ENCODE results near the gene POGK. TPM values are rescaled to one million over a fixed set of nuclear protein-coding genes. Genes with fewer than 3 reads are reported as not detected.

Gene POGK
- total RNA-seq, 1 donor from 2014 or later = 47.7 TPM

DNA sequence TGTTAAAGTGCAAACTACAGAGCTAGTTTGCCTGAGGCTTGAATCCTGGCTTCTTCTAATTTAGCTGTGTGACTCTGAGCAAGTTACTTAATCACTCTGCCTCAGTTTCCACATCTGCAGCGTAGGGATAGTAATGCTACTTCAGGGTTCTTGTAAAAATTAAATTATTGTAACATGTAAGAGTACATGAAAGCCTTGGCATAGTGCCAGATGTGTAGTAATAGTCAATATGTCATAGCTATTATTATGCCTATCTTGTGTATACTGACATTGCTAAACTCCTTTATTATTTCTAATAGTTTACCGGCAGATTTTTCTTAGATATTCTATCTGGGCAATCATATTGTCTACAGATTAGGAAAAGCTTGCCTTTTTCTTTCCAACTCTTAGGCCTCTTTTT, 43.6 kb downstream of the POGK start:
- Histone ChIP-seq H3K79me2 (ENCODE audit: low read depth) (no peaks in the 10 kb centered on the region), H3K9ac (no peak overlapping the region), H3K27me3 (peaks cover 41% of the 10 kb centered on the region), H2AFZ (replicated peaks) (no peak overlapping the region), H3K27ac (no peak overlapping the region), H4K20me1 (ENCODE audit: low read depth) (no peaks in the 10 kb centered on the region), H3K36me3 (no peaks in the 10 kb centered on the region), H3F3A (ENCODE audit: low read depth) (no peaks in the 10 kb centered on the region), H3K4me3 (no peak overlapping the region), H3K4me1 (no peaks in the 10 kb centered on the region), H3K4me2 (no peak overlapping the region), H3K9me3 (ENCODE audit: low read depth) (no peaks in the 10 kb centered on the region)
- Mint-ChIP-seq H3K4me3 (no peak overlapping the region), H3K9me3 (peaks cover 10% of the 10 kb centered on the region), H3K27ac (no peak overlapping the region), H3K36me3 (no peaks in the 10 kb centered on the region), H3K27me3 (ENCODE audit: insufficient read depth, low read depth) (peaks cover 11% of the 10 kb centered on the region), H3K4me1 (peaks cover 35% of the 10 kb centered on the region)
- DNase-seq (ENCODE audit: low spot score) = no peak
- TF ChIP-seq EZH2 (IDR thresholded peaks at IDR 0.05) (no peak), EZH2phosphoT487 (IDR thresholded peaks at IDR 0.05) (no peak)
- TF ChIP-seq, protein P1, sequence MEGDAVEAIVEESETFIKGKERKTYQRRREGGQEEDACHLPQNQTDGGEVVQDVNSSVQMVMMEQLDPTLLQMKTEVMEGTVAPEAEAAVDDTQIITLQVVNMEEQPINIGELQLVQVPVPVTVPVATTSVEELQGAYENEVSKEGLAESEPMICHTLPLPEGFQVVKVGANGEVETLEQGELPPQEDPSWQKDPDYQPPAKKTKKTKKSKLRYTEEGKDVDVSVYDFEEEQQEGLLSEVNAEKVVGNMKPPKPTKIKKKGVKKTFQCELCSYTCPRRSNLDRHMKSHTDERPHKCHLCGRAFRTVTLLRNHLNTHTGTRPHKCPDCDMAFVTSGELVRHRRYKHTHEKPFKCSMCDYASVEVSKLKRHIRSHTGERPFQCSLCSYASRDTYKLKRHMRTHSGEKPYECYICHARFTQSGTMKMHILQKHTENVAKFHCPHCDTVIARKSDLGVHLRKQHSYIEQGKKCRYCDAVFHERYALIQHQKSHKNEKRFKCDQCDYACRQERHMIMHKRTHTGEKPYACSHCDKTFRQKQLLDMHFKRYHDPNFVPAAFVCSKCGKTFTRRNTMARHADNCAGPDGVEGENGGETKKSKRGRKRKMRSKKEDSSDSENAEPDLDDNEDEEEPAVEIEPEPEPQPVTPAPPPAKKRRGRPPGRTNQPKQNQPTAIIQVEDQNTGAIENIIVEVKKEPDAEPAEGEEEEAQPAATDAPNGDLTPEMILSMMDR (IDR thresholded peaks at IDR 0.05) = no peak

DNA sequence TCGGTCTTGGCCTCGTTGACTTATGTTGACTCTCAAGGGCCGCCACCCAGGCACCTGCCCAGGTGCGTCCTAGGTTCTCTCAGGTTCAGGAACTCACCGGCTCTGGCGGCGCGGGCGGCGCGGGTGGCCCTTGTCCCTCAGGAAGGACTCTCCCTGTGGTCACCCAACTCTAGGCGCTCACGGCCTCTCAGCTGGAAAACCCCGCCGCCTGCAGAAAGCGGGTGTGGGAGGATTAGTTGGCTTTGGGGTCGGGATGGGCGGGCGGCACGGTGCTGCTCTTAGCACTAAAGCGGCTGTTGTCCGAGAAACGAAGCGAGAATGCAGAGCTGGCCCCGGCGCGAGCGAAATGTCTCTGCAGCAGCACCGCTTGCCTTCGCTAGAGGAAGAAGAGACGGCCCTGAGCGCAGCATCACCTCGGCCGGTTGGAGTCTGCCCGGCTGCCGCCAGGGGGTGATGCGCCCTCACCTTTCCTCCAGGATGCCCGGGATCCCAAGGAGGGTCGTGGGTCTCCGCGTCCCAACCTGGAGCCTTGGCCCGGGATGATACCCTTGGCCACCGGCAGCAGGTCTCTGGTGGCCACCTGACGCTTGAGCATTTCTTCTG, 44.9 kb downstream of the POGK start:
- no peaks in the 10 kb centered on the region for H3K36me3 Mint-ChIP-seq
- H3K27me3 Mint-ChIP-seq (ENCODE audit: insufficient read depth, low read depth) = peaks cover 11% of the 10 kb centered on the region
- Histone ChIP-seq H3K36me3 (no peaks in the 10 kb centered on the region), H3K9ac (no peak overlapping the region), H4K20me1 (ENCODE audit: low read depth) (no peaks in the 10 kb centered on the region), H3K27ac (no peak overlapping the region), H3K4me1 (no peaks in the 10 kb centered on the region), H3F3A (ENCODE audit: low read depth) (no peaks in the 10 kb centered on the region), H3K9me3 (ENCODE audit: low read depth) (no peaks in the 10 kb centered on the region), H3K27me3 (peaks cover 41% of the 10 kb centered on the region), H3K79me2 (ENCODE audit: low read depth) (no peaks in the 10 kb centered on the region), H3K4me3 (peak overlapping the region; percentile 29), H2AFZ (replicated peaks) (peak overlapping the region; percentile 89), H3K4me2 (peak overlapping the region; percentile 70)
- TF ChIP-seq EZH2phosphoT487 (IDR thresholded peaks at IDR 0.05) (no peak), EZH2 (IDR thresholded peaks at IDR 0.05) (no peak)
- TF ChIP-seq, protein P1 (IDR thresholded peaks at IDR 0.05) = peak; percentile 81
- H3K4me3 Mint-ChIP-seq = peak overlapping the region; percentile 54
- H3K4me1 Mint-ChIP-seq = peaks cover 47% of the 10 kb centered on the region
- H3K27ac Mint-ChIP-seq = no peak overlapping the region
- peaks cover 5% of the 10 kb centered on the region for H3K9me3 Mint-ChIP-seq
- DNase-seq (ENCODE audit: low spot score) = peak; percentile 89

DNA sequence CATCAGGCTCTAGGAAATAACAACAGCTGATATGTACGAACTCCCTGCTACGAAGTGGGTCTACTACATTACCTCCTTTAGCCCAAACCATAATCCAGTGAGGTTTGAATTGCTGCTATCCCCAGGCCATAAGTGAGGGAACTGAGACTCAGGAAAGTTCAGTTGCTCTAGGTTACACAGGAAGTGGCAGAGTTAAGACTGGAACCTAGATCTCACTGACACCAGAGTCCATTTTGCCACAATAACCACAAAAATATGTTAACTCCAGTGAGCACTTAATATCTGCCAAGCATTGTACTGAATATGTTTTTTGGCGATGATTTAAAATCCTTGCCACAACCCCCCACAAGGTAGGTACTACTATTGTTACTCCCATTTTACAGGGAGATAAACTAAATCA, 45.7 kb downstream of the POGK start:
- Histone ChIP-seq H3K4me2 (peak overlapping the region; percentile 70), H3K27ac (no peak overlapping the region), H3K4me3 (no peak overlapping the region), H3K79me2 (ENCODE audit: low read depth) (no peaks in the 10 kb centered on the region), H3F3A (ENCODE audit: low read depth) (no peaks in the 10 kb centered on the region), H2AFZ (replicated peaks) (no peak overlapping the region), H3K36me3 (no peaks in the 10 kb centered on the region), H4K20me1 (ENCODE audit: low read depth) (no peaks in the 10 kb centered on the region), H3K27me3 (peaks cover 41% of the 10 kb centered on the region), H3K9ac (no peak overlapping the region), H3K9me3 (ENCODE audit: low read depth) (no peaks in the 10 kb centered on the region), H3K4me1 (no peaks in the 10 kb centered on the region)
- Mint-ChIP-seq H3K4me3 (no peak overlapping the region), H3K27ac (peak overlapping the region; percentile 85), H3K36me3 (no peaks in the 10 kb centered on the region), H3K4me1 (peaks cover 56% of the 10 kb centered on the region), H3K9me3 (peaks cover 5% of the 10 kb centered on the region), H3K27me3 (ENCODE audit: insufficient read depth, low read depth) (peaks cover 11% of the 10 kb centered on the region)
- TF ChIP-seq, protein P1 (IDR thresholded peaks at IDR 0.05) = no peak
- TF ChIP-seq EZH2 (IDR thresholded peaks at IDR 0.05) (no peak), EZH2phosphoT487 (IDR thresholded peaks at IDR 0.05) (no peak)
- no peak for DNase-seq (ENCODE audit: low spot score)

Data from neural progenitor cell (in vitro differentiated cells).